AG10803 (cell line): Measurements from ENCODE around the gene RPA3.
A peak's percentile ranks its signal among the peaks of the same experiment; 100 is the strongest.

Source experiments
- DNase-seq: peaks from one replicate; pipeline ENCODE4 v3.0.0; 2010; ENCODE audit warnings: low read depth
- H3K4me3 ChIP-seq: 2 replicates; pipeline ENCODE4 v1.5.1; 2011; ENCODE audit warnings: mild to moderate bottlenecking, low read length, control low read depth
- TF ChIP-seq, protein P1 (sequence below): conservative IDR thresholded peaks from 2 replicates; pipeline ENCODE4 v1.5.1; 2011; ENCODE audit warnings: mild to moderate bottlenecking, low read length, control low read depth, inconsistent platforms

Gene RPA3

DNA sequence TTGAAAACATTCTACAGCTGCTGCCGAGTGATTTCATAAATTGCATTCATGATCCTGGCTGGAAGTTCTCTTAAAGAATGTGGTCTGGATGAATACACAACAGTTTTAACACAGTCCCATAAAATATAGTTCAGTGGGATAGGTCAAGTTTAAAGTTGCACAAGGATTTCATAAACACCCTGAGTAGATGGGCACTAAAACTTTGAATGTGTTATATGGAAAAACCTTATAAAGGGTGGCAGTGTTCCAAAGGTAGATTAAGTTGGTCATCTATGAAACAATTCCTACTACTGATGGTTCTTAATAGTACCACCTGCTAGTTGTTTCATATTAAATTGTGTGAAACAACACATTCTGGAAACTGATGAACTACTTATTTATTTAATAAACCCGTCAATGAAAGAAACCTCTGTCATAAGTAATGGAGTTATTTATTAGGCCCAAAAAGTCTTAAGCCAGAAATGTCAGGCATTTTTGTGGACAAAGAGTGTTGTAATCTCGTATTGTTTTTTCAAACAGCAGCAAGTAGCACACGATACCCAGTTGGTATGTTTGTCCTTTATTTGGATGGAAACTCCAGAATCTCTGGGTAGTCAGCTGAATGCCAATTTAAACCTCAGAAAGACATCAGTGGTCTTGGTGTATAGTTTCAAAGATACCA, 14.3 kb upstream of the RPA3 start:
- DNase-seq, result peak; percentile 95
- TF ChIP-seq, protein P1, sequence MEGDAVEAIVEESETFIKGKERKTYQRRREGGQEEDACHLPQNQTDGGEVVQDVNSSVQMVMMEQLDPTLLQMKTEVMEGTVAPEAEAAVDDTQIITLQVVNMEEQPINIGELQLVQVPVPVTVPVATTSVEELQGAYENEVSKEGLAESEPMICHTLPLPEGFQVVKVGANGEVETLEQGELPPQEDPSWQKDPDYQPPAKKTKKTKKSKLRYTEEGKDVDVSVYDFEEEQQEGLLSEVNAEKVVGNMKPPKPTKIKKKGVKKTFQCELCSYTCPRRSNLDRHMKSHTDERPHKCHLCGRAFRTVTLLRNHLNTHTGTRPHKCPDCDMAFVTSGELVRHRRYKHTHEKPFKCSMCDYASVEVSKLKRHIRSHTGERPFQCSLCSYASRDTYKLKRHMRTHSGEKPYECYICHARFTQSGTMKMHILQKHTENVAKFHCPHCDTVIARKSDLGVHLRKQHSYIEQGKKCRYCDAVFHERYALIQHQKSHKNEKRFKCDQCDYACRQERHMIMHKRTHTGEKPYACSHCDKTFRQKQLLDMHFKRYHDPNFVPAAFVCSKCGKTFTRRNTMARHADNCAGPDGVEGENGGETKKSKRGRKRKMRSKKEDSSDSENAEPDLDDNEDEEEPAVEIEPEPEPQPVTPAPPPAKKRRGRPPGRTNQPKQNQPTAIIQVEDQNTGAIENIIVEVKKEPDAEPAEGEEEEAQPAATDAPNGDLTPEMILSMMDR, result no peak; the same call in 1 of the 2 replicates
- H3K4me3 ChIP-seq, result no peak overlapping the region

DNA sequence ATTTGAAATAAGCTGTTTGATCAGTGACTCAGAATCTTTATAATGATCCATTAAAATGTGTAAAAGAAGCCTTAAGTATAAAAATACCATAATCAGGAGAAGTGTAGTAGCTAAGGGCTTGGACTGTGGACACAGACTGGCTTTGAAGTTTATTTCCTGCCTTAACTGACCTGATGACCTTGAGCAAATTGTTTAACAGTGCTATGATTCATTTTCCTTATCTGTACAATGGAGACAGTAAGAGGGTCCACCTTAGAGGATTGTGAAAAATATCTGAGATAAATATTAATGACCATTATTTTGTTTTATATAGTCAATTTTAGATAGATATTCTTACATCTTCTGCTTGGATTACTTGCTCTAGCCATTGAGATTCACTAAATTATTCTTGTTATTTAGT, 13.3 kb upstream of the RPA3 start:
- TF ChIP-seq, protein P1, result no peak
- no peak for DNase-seq

DNA sequence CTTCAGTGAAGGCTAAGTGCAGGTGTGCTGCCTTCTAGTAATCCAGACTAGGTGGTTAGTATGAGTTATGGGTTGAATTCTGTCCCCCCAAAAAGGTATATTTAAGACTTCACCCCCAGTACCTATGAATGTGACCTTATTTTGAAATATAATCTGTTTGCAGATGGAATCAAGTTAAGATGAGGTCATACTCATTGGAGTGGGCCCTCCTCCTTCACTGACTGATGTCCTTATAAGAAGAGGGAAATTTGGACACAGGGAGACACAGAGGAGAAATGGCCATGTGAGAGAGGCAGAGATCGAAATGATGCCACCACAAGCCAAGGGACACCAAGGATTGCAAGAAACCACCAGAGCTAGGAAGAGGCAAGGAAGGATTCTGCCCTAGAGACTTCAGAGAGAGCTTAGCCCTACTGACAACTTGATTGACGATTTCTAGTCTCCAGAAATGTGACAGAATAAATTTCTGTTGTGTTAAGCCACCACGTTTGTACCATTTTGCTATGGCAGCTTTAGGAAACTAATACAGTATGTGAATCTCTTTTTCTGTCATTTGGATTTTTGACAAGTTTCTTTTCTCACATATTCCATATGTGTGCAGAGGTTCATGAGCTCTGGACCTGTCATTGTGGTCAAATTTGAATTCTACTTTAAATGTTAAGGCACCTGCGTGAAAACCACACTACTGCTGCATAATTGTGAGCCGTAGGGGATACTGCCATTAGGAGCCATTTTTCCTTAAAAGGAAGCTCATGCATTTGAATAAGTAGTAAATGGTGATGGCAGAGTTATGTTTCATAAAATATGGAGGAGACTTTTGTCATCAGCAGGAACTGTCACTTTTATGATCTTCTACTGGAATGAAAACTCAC, 2.6 kb upstream of the RPA3 start:
- H3K4me3 ChIP-seq, result no peak overlapping the region
- no peak for DNase-seq
- TF ChIP-seq, protein P1, result no peak

More for the DNA sequence above, 13.3 kb upstream of the RPA3 start:
- H3K4me3 ChIP-seq, result no peak overlapping the region

DNA sequence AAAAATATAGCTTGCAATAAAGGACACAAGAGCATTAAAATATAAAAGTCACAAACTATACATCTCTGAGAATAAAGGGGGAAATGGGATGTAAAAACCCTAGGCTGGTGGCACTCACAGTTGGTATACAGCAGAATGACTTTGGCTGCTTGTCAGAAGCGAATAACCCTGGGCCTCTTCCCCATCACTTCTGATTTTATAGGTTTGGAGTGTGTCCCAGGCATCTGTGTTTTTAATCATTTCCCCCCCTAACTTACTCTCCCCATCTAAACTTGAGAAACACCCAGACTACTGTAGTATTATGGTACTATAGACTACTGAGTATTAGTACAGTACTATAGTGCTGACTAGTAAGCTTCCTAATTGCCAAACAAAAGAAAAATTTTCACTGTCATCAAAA, 1.8 kb upstream of the RPA3 start:
- TF ChIP-seq, protein P1, result no peak
- DNase-seq, result peak; percentile 17
- H3K4me3 ChIP-seq, result no peak overlapping the region

DNA sequence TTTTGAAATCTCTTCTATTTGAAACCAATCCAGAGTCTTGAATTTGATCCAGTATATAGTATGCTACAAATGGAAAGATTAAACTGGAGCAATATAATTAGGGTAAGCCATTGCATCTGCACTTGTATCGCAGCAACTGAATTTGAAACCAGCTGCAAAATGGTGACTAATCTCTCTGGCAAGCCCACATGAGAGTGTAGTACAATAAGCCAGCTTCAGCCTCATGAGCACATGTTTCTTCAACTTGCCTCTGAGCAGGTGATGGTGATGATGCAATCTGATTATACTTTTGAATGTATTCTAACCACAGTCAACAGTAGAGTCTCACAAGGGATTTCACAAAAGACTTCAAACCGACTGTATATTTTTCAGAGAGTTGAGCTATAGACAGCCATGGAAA, 829 bp upstream of the RPA3 start:
- TF ChIP-seq, protein P1, result no peak
- peak; percentile 91 for DNase-seq
- no peak overlapping the region for H3K4me3 ChIP-seq

DNA sequence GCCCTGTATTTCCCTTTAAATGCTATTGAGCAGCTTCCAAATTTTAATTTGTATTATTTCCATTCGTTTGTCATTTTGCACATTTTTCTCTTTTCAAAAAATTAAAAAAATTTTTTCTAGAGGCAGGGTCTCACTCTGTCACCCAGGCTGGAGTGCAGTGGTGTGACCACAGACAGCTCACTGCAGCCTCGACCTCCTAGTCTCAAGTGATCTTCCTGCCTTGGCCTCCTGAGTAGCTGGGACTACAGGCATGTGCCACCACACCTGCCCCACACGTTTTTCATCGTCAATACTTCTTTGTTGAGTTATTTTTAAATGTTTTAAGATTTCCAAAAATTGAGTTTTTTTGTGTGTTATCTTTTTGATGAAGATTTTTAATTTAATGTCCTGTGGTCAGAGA, 4.7 kb downstream of the RPA3 start:
- no peak overlapping the region for H3K4me3 ChIP-seq
- no peak for DNase-seq
- TF ChIP-seq, protein P1, result no peak

DNA sequence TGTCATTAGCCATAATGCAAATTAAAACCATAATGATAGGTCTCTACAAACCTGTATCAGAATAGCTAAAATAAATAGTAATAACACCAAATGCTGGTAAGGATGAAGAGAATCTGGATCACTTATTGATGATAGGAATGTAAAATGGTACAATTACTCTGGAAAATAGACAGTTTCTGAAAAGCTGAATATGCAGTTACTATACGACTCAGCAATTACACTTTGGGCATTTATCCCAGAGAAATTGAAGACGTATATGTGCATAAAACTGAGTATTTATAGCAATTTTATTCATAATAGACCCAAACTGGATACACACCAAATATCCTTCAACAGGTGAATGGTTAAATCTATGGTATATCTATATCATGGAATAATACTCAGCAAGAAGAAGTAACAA, 7.9 kb downstream of the RPA3 start:
- DNase-seq, result no peak
- TF ChIP-seq, protein P1, result no peak
- no peak overlapping the region for H3K4me3 ChIP-seq
